GM13977 (cell line): ENCODE results near the gene TRIM32.

Source experiments
- DNase-seq: peaks from one replicate; pipeline ENCODE4 v3.0.0; 2012; ENCODE audit warnings: low spot score
- CTCF ChIP-seq: IDR thresholded peaks from 2 replicates; pipeline ENCODE4 v1.5.1; 2012; ENCODE audit warnings: mild to moderate bottlenecking, control low read depth; ENCODE audit not compliant: insufficient read depth; ENCODE audit errors: extremely low read depth, missing control alignments
- in situ Hi-C: fragments of 300-500 bp; cut with MboI; formaldehyde crosslinking; loops from one replicate; pipeline ENCODE4 v1.12.0; 2022; ENCODE audit warnings: low sequenced_read_pairs, low pct_unique_long_range_greater_than_20kb, mixed read lengths, inconsistent platforms; ENCODE audit not compliant: unreplicated experiment

TRIM32 gene

GRCh38 chr9:116674210-116674980 is 12.7 kb upstream of the TRIM32 start:
- no peak for TF ChIP-seq CTCF
- DNase-seq, result no peak
- in situ Hi-C loops, result loop anchor here (25.0 kb wide), 1 partner anchor 512 kb away; the partner anchor contains the start of gene PAPPA

- in situ Hi-C loops, result no loop called here
- TF ChIP-seq CTCF, result no peak
- no peak for DNase-seq
Measured at GRCh38 chr9:116683535-116683934, 3.6 kb upstream of the TRIM32 start.

- in situ Hi-C loops, result no loop called here
- DNase-seq, result no peak
- TF ChIP-seq CTCF, result no peak
Measured at GRCh38 chr9:116685166-116685565, 1.9 kb upstream of the TRIM32 start.

GRCh38 chr9:116686135-116686534 is 970 bp upstream of the TRIM32 start:
- DNase-seq, result no peak
- no peak for TF ChIP-seq CTCF
- in situ Hi-C loops, result no loop called here

- DNase-seq, result no peak
- in situ Hi-C loops, result no loop called here
- no peak for TF ChIP-seq CTCF
Measured at GRCh38 chr9:116686693-116687073, 422 bp upstream of the TRIM32 start.

GRCh38 chr9:116687754-116688135 is 640 bp downstream of the TRIM32 start:
- in situ Hi-C loops, result no loop called here
- no peak for TF ChIP-seq CTCF
- DNase-seq, result no peak
